ENCODE data around the gene SNRNP70.
"Not testable (repeated sequence)": the region's sequence is repeated elsewhere in the genome, so short reads cannot be mapped to it uniquely, and the experiment has no call there.

The SNRNP70 gene, protein sequence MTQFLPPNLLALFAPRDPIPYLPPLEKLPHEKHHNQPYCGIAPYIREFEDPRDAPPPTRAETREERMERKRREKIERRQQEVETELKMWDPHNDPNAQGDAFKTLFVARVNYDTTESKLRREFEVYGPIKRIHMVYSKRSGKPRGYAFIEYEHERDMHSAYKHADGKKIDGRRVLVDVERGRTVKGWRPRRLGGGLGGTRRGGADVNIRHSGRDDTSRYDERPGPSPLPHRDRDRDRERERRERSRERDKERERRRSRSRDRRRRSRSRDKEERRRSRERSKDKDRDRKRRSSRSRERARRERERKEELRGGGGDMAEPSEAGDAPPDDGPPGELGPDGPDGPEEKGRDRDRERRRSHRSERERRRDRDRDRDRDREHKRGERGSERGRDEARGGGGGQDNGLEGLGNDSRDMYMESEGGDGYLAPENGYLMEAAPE
- long read RNA-seq, donor 1, transcript SNRNP70-206 (10 exons, 1,574 nt), result major isoform, 21 of 191 reads
- long read RNA-seq, donor 1, transcript SNRNP70-209 (11 exons, 1,757 nt), result minor isoform, 6 of 191 reads
- long read RNA-seq, donor 1, transcript SNRNP70-201 (10 exons, 1,603 nt), result minor isoform, 10 of 191 reads
- long read RNA-seq, donor 1, transcript SNRNP70-203 (3 exons, 3,221 nt), result minor isoform, 14 of 191 reads
- long read RNA-seq, donor 1, partial matches to known transcripts, result 116 of 191 reads
- long read RNA-seq, donor 1, other reads (novel, unspliced or antisense), result 16 of 191 reads
- long read RNA-seq, donor 2, transcript SNRNP70-206 (10 exons, 1,574 nt), result major isoform, 16 of 46 reads
- long read RNA-seq, donor 2, transcript SNRNP70-203 (3 exons, 3,221 nt), result minor isoform, 6 of 46 reads
- long read RNA-seq, donor 2, partial matches to known transcripts, result 16 of 46 reads
- long read RNA-seq, donor 2, other reads (novel, unspliced or antisense), result 0 of 46 reads
- long read RNA-seq, donor 3, transcript SNRNP70-203 (3 exons, 3,221 nt), result major isoform, 9 of 70 reads
- long read RNA-seq, donor 3, partial matches to known transcripts, result 55 of 70 reads
- long read RNA-seq, donor 3, other reads (novel, unspliced or antisense), result 0 of 70 reads
- long read RNA-seq, donor 4, transcript SNRNP70-206 (10 exons, 1,574 nt), result major isoform, 12 of 197 reads
- long read RNA-seq, donor 4, transcript SNRNP70-203 (3 exons, 3,221 nt), result major isoform, 12 of 197 reads
- long read RNA-seq, donor 4, partial matches to known transcripts, result 165 of 197 reads
- long read RNA-seq, donor 4, other reads (novel, unspliced or antisense), result 0 of 197 reads
- long read RNA-seq, donor 5, transcript SNRNP70-203 (3 exons, 3,221 nt), result minor isoform, 10 of 146 reads
- long read RNA-seq, donor 5, transcript SNRNP70-206 (10 exons, 1,574 nt), result major isoform, 23 of 146 reads
- long read RNA-seq, donor 5, transcript SNRNP70-201 (10 exons, 1,603 nt), result minor isoform, 9 of 146 reads
- long read RNA-seq, donor 5, partial matches to known transcripts, result 99 of 146 reads
- long read RNA-seq, donor 5, other reads (novel, unspliced or antisense), result 0 of 146 reads
- long read RNA-seq, donor 6, transcript SNRNP70-206 (10 exons, 1,574 nt), result major isoform, 22 of 121 reads
- long read RNA-seq, donor 6, transcript SNRNP70-201 (10 exons, 1,603 nt), result minor isoform, 9 of 121 reads
- long read RNA-seq, donor 6, transcript SNRNP70-203 (3 exons, 3,221 nt), result minor isoform, 9 of 121 reads
- long read RNA-seq, donor 6, transcript SNRNP70-209 (11 exons, 1,757 nt), result minor isoform, 7 of 121 reads
- long read RNA-seq, donor 6, partial matches to known transcripts, result 66 of 121 reads
- long read RNA-seq, donor 6, other reads (novel, unspliced or antisense), result 5 of 121 reads
- long read RNA-seq, donor 7, transcript SNRNP70-206 (10 exons, 1,574 nt), result minor isoform, 8 of 215 reads
- long read RNA-seq, donor 7, transcript SNRNP70-203 (3 exons, 3,221 nt), result major isoform, 18 of 215 reads
- long read RNA-seq, donor 7, transcript SNRNP70-205 (4 exons, 580 nt), result minor isoform, 8 of 215 reads
- long read RNA-seq, donor 7, partial matches to known transcripts, result 152 of 215 reads
- long read RNA-seq, donor 7, other reads (novel, unspliced or antisense), result 22 of 215 reads
- long read RNA-seq, donor 8, transcript SNRNP70-206 (10 exons, 1,574 nt), result major isoform, 12 of 81 reads
- long read RNA-seq, donor 8, transcript SNRNP70-203 (3 exons, 3,221 nt), result minor isoform, 10 of 81 reads
- long read RNA-seq, donor 8, partial matches to known transcripts, result 53 of 81 reads
- long read RNA-seq, donor 8, other reads (novel, unspliced or antisense), result 0 of 81 reads

DNA sequence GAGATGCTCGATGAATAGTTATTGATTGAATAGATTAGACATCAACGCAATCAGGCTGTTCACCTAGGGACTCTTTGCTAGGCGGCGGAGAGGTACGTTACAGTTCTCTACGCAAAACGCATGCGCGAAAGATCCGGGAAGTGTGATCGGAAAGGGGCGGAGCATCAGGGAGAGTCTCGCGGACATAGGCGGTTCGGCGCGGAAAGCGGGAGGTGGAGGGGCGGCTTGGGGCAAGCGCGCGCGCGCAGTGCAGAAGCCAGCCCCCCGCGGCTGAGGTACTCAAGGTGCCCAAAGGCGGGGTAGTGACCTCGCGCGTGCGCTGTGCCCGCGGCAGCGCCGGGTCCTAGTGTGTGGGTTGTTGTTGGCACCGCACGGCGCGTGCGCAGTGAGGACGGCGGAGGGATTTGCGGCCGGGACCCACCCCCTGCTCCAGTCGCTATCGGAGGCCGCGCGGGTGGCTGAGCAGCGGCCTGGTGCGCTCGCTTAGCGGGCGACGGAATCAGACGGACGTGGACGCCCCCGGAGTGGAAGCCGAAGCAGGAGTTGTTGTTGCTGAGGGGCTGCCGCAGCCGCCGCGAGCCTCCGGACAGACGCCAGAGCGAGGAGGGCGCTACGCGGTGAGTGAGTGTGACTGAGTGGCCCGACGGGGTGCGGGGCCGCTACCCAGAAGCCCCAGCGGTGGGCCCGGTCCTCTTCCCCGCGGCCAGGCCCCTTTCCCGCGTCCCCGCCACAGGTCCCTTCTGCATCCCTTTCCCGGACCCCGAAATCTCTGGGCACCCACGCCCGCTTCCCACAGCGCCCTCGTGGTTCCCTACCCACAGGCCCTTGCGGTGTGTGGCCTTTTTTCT is at the start of gene SNRNP70:
Gene SNRNP70, plus strand, starts transcription at position 432 of the 848 bp plus-strand sequence. CDS start 964 bp downstream, outside the sequence.
- peak; percentile 99 for DNase-seq

DNA sequence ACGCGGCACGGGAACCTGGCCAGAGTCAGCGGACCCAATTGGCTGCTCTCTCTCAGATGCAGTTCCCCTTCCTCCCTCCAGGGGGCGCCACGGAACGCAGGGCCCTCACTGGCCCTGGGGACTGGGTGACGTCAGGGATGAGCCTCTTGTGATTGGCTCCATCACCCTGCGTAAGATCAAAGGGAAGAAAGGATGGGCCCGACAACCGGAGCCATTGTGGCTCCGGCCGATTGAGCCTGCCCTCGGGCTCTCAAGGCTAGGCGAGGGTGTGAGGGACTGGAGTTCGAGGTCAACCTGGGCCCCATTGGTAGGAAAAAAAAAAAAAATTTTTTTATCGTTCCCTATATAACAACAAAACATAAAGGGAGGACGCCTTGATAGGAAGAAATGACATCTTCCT is 48.4 kb upstream of the SNRNP70 start, which contains the start of gene CGB1:
Gene CGB1, minus strand, starts transcription at position 81 of the 400 bp plus-strand sequence. CDS start 184 bp downstream, outside the sequence.
- DNase-seq, result not testable (repeated sequence)

DNA sequence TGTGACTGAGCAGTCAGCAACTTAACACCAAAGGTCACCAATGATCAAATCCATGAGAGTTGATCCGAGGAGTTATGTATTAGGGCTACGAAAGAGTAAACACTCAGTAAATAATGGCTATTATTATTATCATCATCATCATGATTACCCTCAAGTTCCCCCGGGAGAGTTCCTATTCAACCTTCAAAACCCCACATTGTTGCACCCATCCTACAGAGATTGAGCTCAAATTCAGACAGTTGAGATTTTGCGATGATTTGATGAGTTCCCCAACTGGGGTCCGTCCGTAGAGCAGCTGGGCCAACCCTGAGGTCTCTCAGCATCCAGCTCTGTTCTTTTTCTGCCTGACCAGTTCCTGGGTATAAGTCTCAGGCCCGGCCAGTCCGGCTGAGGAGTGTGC is 47.1 kb upstream of the SNRNP70 start:
- DNase-seq, result not testable (repeated sequence)

DNA sequence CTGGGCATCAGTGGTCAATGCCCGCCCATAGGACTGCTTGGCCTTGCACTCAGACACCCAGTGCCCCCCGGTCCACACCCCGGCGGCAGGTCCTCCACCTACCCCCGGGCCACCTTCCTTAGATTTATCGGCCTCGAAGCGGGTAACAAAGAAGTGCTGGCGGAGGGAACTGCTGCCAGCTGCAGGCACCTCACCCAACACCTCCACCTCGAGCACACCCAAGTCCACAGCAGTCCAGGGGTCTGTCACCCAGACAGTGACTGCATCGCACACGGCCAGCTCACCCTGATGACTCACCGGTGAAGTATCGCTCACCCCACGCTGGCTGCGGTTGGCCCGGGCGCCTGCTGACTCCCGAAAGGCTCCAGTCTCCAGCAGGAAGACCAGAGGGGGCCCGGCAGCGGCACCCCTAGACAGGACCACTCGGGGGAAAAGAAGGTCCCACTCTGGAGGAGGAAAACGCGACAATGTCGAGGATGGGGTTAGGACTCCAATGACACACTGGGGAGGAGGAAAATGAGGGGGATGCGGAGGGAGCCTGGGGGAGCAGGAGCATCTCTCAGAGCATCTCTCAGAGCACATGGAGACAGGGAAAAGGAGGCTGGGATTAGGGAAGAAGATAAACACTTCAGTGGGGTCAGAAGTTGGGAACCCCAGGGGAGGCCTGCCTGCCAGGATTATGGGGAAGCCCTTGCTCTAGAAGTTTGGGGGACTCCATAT is 46.5 kb upstream of the SNRNP70 start:
- DNase-seq, result not testable (repeated sequence)

DNA sequence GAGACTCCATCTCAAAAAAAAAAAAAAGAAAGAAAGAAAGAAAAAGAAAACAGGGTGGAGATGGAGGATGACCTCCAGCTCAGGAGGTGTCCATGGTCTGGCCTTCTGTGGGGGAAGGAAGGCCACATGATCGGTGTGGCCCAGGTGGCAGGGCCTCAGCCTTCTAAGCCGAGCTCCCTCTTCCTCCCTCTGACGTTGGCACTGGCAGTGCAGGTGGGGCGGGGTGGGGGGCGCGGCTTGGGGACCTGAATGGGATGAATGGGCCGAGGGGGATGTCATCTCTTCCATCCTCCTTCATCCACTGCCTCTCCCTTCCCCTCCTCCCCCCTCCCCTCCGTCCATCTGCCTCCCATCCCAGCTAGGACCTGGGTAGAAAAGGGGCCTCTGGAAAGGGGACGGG is 45.5 kb upstream of the SNRNP70 start:
- DNase-seq, result not testable (repeated sequence)

DNA sequence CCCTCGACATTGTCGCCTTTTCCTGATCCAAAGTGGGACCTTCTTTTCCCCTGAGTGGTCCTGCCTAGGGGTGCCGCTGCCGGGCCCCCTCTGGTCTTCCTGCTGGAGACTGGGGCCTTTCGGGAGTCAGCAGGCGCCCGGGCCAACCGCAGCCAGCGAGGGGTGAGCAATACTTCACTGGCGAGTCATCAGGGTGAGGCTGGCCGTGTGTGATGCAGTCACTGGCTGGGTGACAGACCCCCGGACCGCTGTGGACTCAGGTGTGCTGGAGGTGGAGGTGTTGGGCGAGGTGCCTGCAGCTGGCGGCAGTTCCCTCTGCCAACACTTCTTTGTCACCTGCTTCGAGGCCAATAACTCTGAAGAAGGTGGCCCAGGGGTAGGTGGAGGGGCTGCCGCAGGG is 43.1 kb upstream of the SNRNP70 start:
- no peak for DNase-seq

DNA sequence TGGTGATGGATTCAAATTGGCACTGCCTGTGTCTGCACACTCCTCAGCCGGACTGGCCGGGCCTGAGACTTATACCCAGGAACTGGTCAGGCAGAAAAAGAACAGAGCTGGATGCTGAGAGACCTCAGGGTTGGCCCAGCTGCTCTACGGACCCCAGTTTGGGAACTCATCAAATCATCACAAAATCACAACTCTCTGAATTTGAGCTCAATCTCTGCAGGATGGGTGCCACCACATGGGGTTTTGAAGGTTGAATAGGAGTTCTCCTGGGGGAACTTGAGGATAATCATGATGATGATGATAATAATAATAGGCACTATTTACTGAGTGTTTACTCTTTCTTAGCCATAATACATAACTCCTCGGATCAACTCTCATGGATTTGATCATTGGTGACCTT is 42.6 kb upstream of the SNRNP70 start:
- not testable (repeated sequence) for DNase-seq

DNA sequence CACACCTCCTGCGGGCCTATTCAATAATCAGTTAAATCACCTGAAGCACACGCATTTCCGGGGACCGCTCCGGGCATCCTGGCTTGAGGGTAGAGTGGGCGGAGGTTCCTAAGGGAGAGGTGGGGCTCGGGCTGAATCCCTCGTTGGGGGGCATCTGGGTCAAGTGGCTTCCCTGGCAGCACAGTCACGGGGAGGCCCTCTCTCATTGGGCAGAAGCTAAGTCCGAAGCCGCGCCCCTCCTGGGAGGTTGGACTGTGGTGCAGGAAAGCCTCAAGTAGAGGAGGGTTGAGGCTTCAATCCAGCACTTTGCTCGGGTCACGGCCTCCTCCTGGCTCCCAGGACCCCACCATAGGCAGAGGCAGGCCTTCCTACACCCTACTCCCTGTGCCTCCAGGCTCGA is 41.7 kb upstream of the SNRNP70 start, which contains the start of gene CGB5:
Gene CGB5, plus strand, starts transcription at position 301 of the 400 bp plus-strand sequence. CDS start 362 bp downstream, outside the sequence.
- DNase-seq, result not testable (repeated sequence)

DNA sequence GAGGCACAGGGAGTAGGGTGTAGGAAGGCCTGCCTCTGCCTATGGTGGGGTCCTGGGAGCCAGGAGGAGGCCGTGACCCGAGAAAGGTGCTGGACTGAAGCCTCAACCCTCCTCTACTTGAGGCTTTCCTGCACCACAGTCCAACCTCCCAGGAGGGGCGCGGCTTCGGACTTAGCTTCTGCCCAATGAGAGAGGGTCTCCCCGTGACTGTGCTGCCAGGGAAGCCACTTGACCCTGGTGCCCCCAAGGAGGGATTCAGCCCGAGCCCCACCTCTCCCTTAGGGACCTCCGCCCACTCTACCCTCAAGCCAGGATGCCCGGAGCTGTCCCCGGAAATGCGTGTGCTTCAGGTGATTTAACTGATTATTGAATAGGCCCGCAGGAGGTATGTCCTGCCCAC is 36.2 kb upstream of the SNRNP70 start, which contains the start of gene CGB8:
Gene CGB8, minus strand, starts transcription at position 101 of the 400 bp plus-strand sequence. CDS start 372 bp downstream, outside the sequence.
- DNase-seq, result not testable (repeated sequence)

DNA sequence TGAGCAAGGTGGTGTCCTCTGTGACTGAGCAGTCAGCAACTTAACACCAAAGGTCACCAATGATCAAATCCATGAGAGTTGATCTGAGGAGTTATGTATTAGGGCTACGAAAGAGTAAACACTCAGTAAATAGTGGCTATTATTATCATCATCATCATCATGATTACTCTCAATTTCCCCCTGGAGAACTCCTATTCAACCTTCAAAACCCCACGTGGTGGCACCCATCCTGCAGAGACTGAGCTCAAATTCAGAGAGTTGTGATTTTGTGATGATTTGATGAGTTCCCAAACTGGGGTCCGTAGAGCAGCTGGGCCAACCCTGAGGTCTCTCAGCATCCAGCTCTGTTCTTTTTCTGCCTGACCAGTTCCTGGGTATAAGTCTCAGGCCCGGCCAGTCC is 35.4 kb upstream of the SNRNP70 start:
- not testable (repeated sequence) for DNase-seq

DNA sequence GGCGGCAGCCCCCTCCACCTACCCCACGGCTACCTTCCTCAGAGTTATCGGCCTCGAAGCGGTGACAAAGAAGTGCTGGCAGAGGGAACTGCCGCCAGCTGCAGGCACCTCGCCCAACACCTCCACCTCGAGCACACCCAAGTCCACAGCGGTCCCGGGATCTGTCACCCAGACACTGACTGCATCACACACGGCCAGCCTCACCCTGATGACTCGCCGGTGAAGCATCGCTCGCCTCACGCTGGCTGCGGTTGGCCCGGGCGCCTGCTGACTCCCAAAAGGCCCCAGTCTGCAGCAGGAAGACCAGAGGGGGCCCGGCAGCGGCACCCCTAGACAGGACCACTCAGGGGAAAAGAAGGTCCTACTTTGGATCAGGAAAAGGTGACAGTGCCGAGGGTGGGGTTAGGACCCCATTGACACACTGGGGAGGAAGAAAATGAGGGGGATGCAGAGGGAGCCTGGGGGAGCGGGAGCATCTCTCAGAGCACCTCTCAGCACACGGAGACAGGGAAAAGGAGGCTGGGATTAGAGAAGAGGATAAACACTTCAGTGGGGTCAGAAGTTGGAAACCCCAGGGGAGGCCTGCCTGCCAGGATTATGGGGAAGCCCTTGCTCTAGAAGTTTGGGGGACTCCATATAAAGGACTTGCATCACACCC is 34.7 kb upstream of the SNRNP70 start:
- not testable (repeated sequence) for DNase-seq

DNA sequence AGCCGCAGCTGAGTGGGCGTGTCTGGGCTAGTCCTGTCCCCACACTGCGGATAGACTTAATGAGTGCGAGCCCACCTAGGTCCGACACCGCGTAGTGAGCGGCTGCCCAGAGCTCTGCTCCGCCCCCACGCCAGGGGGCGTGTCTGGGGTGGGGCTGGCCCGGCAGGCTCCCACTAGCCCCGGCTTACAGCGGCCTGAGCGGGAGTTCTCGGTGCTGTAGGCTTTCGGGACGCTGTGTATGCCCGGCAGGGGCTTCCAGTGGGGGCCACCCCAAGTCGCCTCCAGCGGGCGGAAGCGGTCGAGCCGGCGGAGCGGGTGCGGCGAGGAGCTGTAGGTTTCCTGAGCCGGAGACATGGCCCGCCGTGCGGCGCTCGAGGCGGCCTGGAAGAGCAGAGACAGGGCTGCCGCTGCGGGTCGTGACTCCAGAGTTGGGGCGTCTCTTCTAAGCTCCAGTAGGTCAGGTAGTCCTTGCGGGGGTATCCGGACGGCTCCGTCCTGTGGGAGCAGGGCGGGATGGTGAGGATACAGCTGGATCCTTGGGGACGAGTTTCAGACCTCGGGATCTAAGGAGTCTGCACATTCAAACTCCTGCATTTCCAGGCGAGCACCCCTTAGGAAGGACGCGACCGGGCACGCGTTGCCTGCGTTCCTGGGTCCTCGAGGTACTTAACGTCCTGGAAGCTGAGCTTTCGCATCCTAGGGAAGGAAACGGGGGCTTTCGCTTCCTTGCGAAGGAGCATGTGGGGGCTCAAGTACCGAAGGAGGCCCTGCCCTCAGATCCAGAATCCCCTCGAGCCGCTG is 28.9 kb upstream of the SNRNP70 start:
- DNase-seq, result peak; percentile 78

DNA sequence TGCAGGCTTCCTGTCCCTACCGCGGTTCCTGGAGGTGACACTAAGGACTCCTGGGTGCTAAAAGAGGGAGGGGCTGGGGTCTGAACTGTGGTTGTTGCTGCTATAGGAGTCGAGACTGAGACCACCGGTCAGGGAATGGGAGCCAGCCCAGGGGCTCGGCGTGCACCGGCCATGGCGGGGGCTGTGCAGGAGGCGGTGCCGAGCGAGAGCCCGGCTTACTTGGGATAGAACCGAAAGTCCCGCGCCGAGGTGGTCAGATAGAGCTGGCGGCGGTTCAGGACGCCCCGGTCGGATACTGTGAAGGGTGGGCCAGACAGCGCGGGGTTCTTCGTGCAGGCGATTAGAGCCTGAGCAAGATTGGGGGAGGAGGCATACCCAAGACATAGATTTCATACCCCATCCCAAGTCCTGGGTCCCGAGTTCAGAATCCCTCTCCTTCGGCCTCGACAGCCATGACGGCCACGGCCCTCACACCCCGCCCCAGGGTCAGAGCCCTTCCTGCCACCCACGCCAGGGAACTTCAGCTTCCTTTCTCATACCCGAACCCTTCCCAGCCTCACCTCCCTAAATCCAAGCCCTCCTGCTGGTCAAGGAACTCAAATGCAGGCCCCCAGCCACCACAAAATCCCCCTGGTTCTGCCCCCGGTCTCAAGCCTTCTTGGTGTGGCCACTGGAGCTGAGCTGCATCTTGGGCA is 28.2 kb upstream of the SNRNP70 start:
- DNase-seq, result not testable (repeated sequence)

DNA sequence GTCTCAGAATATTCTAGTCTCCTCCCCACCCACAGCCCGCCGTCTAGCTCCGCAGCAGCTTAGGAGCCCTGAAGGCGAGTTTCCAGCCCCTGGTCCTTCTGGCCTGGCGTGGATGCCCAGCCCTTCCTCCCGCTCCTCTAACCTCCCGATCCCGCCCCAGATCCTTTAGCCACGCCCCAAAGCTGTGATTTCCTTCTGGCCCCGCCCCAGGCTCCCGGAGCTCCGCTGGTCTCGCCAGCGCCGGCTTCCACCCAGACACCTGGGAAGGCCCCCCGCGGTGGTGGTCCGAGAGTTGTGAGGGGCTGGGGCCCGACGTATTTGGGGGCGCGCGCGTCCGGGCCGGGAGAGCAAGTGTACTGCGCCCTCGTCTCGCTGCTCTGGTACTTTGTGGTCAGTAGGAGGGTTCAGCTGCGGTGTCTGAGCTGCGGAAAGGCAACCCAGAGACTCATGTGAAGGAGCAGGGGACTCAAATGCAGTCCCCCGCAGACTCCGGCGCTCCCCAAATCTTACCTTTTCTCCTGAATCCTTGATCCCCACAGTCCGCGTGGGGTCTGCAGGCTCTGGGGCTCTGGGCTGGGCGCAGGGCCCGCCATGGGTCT is 27.5 kb upstream of the SNRNP70 start, which contains the start of gene CGB7:
Gene CGB7, minus strand, starts transcription at position 114 of the 599 bp plus-strand sequence. CDS start 2,374 bp downstream, outside the sequence.
- peak; percentile 80 for DNase-seq

DNA sequence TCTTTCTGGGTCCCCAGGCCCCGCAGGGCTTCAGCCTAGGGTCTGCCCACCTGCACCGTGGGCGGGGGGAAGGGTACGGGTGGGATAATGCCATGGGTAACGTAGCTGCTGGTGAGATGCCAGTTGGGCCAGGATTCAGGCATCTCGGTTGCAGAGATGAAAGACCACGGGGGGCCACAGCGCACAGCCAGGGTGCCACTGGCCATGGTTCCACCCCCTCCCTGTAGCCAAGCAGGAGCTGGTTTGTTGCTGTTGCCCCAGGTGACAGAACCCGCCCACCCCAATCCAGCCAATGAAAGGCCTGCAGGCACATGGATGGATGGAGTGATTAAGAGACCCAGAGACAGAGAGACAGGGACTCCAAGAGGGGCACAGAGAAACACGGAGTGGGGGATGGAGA is 26.7 kb upstream of the SNRNP70 start:
- DNase-seq, result no peak

Data from right kidney (tissue), 9 donors.